Ascending aorta (tissue), 2 donors: ENCODE data around the gene SMOC1. TPM values are rescaled to one million over a fixed set of nuclear protein-coding genes. Genes with fewer than 3 reads are reported as not detected.

ENCODE experiments used
- DNase-seq, 2 donors: peaks; one replicate each; pipeline ENCODE4 v3.0.0-alpha.2; 2019; ENCODE audit warnings: low spot score in 2 of 2
- H3K27ac ChIP-seq, 2 donors: fragments of 200-600 bp; sonication (generic); one replicate each; pipeline ENCODE4 v1.5.1; 2016 to 2017; ENCODE audit warnings: mild to moderate bottlenecking in 1 of 2
- H3K27me3 ChIP-seq: fragments of 200-600 bp; sonication (generic); one replicate; pipeline ENCODE4 v1.5.1; 2017
- H3K36me3 ChIP-seq, 2 donors: fragments of 200-600 bp; sonication (generic); one replicate each; pipeline ENCODE4 v1.5.1; 2016
- H3K4me1 ChIP-seq, 2 donors: fragments of 200-600 bp; sonication (generic); one replicate each; pipeline ENCODE4 v1.5.1; 2016 to 2017; ENCODE audit warnings: mild to moderate bottlenecking in 1 of 2
- H3K4me3 ChIP-seq, 2 donors: fragments of 200-600 bp; sonication (generic); one replicate each; pipeline ENCODE4 v1.5.1; 2016 to 2017; ENCODE audit warnings: mild to moderate bottlenecking in 1 of 2
- H3K9me3 ChIP-seq, 2 donors: fragments of 200-600 bp; sonication (generic); one replicate each; pipeline ENCODE4 v1.5.1; 2016
- intact Hi-C: fragments of 100-400 bp; cut with DNase I; formaldehyde crosslinking; loops from one replicate; pipeline ENCODE4 v1.15.1; 2023
- total RNA-seq: library from RNA; depleted of rRNA; stranded (reverse); fragments of >200 nt; gene quantifications from one replicate; pipeline ENCODE4 v1.1.0, GENCODE V29; 2016
- TF ChIP-seq, protein P1 (sequence below), 3 experiments: fragments of 200-600 bp in 2 of 3; fragments of 450-650 bp in 1 of 3; sonication (generic) in 2 of 3; IDR thresholded peaks; one replicate each; pipeline ENCODE4 v1.5.1; 2016 to 2019; ENCODE audit warnings: antibody characterized with exemption in 3 of 3, mild to moderate bottlenecking in 1 of 3, moderate library complexity in 1 of 3

SMOC1 gene
- total RNA-seq, 1 donor from 2014 or later = 16.6 TPM

DNA sequence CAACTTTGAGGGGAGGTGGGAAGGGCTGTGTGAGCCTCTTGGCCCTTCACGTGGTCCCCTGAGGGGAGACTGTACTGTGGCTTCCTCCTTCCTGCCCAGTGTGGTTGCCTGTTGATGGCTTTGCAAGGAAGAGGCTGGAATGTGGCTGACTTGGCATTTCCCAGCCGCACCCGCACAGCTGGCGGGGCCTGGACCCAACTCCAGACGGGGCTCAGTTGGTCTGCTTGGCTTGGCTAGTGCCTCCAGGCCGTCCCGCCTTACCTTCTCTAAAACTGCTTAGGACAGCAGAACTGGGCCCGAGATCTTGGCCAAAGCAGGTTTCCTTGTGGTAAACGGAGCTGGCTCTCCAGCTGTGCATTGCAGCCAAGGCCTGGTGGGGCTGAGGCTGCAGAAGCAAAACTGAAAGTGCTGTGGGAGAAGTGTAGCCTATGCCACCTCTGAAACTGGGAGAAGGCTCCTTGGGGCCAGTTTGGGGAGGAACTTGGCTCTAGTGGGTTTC lies 139.5 kb downstream of the SMOC1 start:
- intact Hi-C loops = no loop called here
- no peaks in the 10 kb centered on the region for H3K36me3 ChIP-seq
- H3K27me3 ChIP-seq = no peaks in the 10 kb centered on the region
- TF ChIP-seq, protein P1, sequence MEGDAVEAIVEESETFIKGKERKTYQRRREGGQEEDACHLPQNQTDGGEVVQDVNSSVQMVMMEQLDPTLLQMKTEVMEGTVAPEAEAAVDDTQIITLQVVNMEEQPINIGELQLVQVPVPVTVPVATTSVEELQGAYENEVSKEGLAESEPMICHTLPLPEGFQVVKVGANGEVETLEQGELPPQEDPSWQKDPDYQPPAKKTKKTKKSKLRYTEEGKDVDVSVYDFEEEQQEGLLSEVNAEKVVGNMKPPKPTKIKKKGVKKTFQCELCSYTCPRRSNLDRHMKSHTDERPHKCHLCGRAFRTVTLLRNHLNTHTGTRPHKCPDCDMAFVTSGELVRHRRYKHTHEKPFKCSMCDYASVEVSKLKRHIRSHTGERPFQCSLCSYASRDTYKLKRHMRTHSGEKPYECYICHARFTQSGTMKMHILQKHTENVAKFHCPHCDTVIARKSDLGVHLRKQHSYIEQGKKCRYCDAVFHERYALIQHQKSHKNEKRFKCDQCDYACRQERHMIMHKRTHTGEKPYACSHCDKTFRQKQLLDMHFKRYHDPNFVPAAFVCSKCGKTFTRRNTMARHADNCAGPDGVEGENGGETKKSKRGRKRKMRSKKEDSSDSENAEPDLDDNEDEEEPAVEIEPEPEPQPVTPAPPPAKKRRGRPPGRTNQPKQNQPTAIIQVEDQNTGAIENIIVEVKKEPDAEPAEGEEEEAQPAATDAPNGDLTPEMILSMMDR (IDR thresholded peaks at IDR 0.05) = no peak
- H3K4me1 ChIP-seq = peaks cover 3 to 4% of the 10 kb centered on the region in 2 donors
- no peaks in the 10 kb centered on the region for H3K9me3 ChIP-seq
- DNase-seq = no peak
- peak overlapping the region; percentile 42 to 56 for H3K4me3 ChIP-seq
- H3K27ac ChIP-seq = peak overlapping the region in 1 of 2 donors; percentile 45

DNA sequence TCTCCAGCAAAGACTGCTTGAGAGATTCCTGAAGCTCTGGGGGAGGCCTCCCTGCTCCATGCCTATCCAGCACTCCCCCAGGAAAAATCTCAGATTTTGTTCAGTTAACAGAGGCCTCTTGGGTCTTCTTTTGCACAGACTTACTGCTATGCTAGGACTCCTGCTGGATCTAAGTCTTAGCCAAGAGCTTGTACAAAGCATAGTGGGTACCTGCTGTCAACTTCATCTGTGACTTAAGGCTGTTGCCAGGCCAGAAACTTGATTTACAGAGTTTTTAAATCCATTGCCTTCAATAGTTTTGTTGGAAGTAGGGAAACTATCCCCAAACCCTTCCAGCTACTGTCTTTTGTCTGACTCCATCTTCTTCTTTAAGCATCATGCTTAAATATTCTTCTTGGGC lies 140.5 kb downstream of the SMOC1 start:
- Histone ChIP-seq H3K27me3 (no peaks in the 10 kb centered on the region), H3K36me3 (no peaks in the 10 kb centered on the region), H3K27ac (peak overlapping the region in 1 of 2 donors; percentile 45), H3K9me3 (no peaks in the 10 kb centered on the region), H3K4me1 (peaks cover 3 to 4% of the 10 kb centered on the region in 2 donors), H3K4me3 (no peak overlapping the region)
- no peak for DNase-seq
- TF ChIP-seq, protein P1 (IDR thresholded peaks at IDR 0.05) = no peak
- intact Hi-C loops = no loop called here

DNA sequence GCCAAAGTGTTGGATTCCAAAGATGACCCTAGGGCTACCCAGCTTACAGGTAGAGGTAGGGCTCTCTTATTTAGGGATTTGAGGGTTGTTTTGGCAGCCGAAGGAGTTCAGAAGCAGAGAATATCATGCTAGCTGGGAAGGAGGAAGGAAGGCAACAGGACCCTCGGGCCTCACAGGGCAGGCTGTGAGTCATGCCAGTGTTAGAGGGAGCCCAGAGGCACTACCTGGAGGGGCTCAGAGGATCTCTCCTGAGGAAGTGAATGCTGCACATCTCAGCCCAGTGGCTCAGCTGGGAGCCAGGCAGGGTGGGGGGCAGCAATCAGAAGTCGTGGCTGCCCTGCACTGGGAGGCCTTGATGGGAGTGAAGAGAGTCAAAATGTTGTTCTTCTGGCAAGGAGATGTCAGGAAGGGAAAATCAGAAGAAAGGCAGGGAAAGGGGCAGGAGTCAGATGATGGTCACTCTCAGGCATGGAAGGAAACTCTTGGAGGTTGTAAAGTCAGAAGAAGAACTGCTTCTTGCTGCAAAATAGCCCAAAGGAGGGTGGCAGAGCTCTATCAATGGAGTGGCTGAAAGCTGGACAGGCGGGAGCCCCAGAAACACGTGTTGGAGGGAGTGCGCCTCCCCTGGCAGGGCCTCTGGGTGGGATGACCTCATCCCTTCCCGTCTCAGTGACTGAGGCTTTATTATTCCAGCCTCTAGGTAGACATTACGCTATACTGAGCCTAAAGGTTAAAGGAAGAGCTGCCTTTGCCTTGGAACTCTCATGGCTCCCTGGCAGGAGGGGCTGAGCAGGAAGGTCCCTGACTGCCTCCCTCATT lies 141.3 kb downstream of the SMOC1 start:
- Histone ChIP-seq H3K27me3 (no peaks in the 10 kb centered on the region), H3K9me3 (no peaks in the 10 kb centered on the region), H3K27ac (no peak overlapping the region), H3K4me3 (no peak overlapping the region), H3K4me1 (peaks cover 3 to 4% of the 10 kb centered on the region in 2 donors), H3K36me3 (no peaks in the 10 kb centered on the region)
- intact Hi-C loops = no loop called here
- no peak for DNase-seq
- TF ChIP-seq, protein P1 (IDR thresholded peaks at IDR 0.05) = no peak

DNA sequence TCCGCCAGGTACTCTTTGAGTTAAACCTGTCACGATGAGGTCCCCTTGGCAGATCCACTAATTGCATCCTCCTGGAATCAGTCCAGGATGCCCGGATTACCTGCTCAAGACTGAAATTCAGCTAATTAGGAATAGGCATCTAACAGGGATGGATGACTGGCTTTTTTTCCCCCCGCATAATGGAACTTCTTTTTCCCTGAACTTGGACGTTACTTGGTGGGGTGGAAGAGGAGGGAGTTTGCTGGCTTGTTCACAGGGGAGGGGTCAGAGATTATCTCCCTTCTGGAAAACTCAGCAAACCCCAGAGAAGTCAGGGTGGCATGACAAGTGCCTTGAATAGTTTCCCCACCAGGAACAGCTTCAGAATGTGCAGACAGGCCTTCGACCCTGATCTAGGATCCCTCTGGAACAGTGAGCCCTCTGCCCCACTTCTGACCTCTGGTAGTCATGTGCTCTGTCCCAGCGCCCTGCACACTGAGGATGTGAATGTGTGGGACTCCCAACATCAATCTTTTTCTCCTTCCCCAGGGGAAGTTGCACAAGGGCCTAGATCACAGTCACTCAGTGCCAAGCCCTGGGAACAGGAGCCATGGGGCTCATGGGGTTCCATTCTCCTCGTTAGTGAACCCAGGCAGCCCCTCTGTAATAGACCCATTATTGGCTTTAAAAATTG lies 142.5 kb downstream of the SMOC1 start:
- Histone ChIP-seq H3K9me3 (no peaks in the 10 kb centered on the region), H3K27me3 (no peaks in the 10 kb centered on the region), H3K36me3 (no peaks in the 10 kb centered on the region), H3K4me3 (no peak overlapping the region), H3K4me1 (peaks cover 3 to 4% of the 10 kb centered on the region in 2 donors), H3K27ac (no peak overlapping the region)
- intact Hi-C loops = no loop called here
- no peak for DNase-seq
- TF ChIP-seq, protein P1 (IDR thresholded peaks at IDR 0.05) = no peak

DNA sequence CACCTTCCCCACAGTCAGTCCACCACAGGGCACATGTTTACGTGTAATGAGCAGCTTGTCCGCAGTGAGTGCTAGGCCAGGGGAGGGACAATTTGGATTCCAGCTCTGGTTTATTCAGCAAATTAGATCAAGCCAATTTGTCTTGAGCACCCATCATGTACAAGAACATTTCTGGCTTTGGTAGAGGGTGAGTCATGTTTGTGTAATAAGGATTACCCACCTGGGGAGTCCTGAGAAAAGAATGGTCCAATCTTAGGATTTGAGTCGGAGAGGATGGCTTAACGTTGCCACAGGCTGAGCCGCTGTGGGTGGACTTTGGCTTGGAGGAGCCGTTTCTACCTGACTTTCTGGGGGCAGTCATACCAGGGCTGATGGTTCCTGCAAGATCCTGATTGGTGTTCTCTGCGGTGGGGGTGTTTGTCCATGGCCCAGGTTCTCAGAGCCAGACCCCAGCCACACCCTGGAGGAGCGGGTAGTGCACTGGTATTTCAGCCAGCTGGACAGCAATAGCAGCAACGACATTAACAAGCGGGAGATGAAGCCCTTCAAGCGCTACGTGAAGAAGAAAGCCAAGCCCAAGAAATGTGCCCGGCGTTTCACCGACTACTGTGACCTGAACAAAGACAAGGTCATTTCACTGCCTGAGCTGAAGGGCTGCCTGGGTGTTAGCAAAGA lies 143.7 kb downstream of the SMOC1 start:
- H3K4me3 ChIP-seq = no peak overlapping the region
- no peaks in the 10 kb centered on the region for H3K36me3 ChIP-seq
- no peak overlapping the region for H3K27ac ChIP-seq
- H3K9me3 ChIP-seq = no peaks in the 10 kb centered on the region
- TF ChIP-seq, protein P1 (IDR thresholded peaks at IDR 0.05) = no peak
- no peak for DNase-seq
- H3K27me3 ChIP-seq = no peaks in the 10 kb centered on the region
- H3K4me1 ChIP-seq = peaks cover 3 to 4% of the 10 kb centered on the region in 2 donors
- intact Hi-C loops = no loop called here
